HG02840 (cell line): ENCODE data around the gene EVI5.
"Not testable (repeated sequence)": the region's sequence is repeated elsewhere in the genome, so short reads cannot be mapped to it uniquely, and the experiment has no call there.

ENCODE experiments used
- ATAC-seq: cut with Tn5 transposase; IDR thresholded peaks from one replicate; pipeline ENCODE4 v1.9.1; 2021; ENCODE audit warnings: mild to moderate bottlenecking, moderate library complexity, moderate number of reproducible peaks; ENCODE audit not compliant: unreplicated experiment, low FRiP score

The EVI5 gene

DNA sequence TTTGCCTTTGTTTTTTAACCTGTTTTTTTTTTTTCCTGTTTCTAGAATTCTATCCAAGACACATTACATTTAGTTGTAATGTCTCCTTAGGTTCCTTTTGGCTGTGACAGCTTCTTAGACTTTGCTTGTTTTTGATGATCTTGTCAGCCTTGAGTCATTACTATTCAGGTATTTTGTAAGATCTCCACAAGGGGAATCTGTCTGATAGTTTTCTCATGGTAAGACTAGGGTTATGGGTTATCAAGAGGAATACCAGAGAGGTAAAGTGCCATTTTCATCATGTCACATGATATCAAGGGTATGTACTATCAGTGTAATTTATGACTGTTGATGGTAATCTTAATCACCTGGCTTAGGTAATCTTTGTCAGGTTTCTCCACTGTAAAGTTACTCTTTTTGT is 199.1 kb downstream of the EVI5 start:
- no peak for ATAC-seq

DNA sequence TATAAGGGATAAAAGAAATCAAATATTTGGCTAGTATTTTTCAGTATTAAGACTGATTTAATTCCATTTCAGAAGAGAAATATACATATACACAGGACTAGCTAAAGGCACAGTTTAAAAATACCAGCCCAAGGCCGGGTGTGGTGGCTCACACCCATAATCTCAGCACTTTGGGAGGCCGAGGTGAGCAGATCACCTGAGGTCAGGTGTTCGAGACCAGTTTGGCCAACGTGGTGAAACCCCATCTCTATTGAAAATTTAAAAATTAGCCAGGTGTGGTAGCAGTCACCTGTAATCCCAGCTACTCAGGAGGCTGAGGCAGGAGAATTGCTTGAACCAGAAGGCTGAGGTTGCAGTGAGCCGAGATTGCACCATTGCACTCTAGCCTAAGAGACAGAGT is 200.1 kb downstream of the EVI5 start:
- not testable (repeated sequence) for ATAC-seq

DNA sequence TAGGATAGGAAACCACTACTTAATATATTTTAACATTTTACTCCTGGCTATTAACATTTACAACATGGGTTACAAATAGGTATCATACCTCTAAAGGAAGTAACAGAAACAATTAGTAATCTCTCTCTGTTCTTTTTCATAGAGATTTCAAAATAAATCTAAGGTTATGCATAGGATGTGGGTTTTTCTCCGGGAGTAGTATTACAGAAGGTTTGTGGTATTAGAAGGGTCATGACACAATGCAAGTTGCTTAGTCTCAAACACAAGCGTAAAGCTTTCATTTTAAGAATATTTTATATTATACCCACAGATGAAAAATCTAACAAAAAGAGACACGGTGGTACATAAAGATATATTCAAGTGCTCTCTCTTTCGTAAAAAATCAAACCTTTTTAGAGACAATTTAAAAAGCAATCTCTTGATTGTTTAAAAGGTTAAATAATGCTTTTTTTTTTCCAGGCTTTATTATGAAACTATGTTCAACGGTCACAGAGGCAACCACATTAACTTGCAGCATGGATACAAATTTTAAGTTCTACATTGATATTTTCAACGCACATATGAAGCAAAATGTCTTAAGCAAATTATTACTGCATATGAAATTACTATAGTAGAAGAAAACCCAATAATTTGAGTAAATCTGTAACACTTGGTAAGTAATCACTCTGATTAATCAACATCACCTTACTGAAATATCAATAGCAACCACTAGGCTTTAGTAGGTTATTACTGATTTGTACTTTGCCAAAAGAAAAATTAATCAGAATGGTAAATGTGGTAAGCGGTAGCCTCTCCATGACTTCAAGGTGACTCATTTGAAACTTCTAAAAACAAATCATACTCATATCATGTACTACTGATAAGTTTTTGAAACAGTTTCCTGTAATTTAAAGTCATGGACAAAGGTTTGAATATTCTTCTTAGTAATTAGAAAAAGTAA is 200.8 kb downstream of the EVI5 start:
- ATAC-seq, result peak; percentile 83

DNA sequence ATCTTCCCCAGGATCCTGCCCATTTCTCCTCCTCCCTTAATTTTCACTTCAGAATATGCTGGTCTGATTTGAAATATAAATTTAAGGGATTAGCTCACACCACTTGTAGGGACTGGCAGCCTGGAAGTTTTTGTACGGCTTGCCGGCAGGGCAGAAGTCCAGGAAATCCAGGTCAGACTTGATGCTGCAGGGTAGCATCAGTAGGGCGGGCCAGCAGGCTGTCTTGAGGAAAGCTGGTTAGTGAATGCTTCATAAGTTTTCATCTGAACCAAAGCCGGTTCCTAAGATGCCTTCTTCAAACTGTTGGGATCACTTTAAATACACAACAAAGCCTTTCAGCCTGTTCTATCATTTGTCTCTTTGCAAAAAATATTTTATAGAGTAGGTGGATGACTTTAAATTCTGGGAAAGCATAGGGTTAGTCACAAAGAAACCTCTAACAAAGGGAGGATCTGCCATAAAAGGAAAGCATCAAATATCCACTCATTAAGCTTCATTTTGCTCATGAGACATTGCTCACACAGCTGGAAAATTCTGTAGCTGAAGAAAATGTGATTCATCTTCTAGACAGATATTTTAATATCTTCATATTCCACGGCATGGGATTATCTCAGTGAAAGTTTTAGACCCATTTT is 207.5 kb downstream of the EVI5 start:
- no peak for ATAC-seq

DNA sequence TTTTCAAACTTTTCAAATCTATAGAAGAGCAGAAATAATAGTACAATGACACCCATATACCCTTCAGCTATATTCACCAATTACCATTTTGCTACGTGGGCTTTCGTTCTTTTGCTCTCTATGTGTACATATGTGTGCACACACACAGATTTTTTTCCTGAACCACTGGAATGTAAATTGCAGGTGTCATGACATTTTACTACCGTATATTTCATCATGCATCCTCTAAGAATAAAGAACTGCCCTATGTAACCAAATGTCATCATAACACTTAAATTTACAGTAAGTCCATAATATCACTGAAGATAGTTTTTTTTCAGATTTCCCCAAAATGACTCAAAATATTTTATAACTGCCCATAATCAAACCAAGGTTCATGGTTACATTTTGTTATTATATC is 209.8 kb downstream of the EVI5 start:
- ATAC-seq, result no peak

DNA sequence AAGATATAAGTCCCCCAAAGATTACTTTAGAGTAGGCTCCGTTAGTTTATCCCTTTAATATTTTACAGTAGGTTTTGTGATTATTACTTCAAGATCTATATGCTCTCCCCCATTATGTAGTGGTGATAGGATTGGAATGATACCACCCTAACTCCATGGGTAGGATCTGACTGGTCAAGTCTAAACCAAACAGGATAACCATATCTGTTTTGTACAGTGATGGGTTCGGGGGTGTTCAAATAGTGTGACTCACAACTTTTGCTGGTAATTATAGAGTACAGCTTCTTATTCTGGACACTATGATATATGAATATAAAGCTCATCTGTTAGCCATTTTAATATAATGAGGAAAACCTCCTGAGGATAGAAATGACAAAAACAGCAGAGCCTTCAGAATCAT is 212.4 kb downstream of the EVI5 start:
- no peak for ATAC-seq

DNA sequence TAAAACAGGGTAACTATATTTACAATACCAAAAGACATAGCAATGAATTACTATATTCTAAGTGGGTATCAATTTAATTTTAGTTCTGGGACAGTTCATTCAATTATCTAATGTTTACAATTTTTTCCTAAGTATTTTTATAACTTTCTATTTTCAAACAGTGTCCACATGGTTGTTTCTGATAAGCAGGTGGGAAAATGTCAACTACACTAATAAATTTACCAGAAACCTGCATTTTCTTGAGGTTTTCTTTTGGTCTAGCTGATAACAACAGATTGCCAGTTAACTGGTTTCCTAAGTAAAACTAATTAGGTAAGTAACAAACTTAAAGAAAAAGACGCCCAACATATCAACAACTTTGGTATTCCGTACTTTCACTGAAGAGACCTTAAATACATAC is 213.3 kb downstream of the EVI5 start:
- no peak for ATAC-seq

DNA sequence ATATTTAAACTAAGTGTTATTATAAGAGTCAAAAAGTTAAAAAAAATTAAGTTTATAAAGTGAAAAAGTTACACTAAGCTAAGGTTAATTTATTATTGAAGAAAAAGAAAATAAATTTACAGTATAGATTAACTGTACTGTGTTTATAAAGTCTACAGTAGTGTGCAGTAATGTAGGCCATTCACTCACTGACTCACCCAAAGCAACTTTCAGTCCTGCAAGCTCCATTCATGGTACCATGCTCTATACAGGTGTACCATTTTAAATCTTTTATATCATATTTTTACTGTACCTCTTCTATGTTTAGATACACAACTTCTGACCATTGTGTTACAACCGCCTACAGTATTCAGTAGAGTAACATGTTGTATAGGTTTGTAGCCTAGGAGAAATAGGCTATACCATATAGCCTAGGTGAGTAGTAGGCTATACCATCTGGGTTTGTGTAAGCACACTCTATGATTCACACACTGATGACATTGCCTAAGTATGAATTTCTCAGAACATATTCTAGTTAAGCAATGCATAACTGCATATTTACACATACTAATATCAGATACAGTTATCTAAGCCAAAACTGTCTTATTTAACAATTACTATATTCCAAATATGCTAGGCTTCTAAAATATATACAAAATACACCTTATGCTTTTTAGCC is 217.6 kb downstream of the EVI5 start:
- no peak for ATAC-seq

DNA sequence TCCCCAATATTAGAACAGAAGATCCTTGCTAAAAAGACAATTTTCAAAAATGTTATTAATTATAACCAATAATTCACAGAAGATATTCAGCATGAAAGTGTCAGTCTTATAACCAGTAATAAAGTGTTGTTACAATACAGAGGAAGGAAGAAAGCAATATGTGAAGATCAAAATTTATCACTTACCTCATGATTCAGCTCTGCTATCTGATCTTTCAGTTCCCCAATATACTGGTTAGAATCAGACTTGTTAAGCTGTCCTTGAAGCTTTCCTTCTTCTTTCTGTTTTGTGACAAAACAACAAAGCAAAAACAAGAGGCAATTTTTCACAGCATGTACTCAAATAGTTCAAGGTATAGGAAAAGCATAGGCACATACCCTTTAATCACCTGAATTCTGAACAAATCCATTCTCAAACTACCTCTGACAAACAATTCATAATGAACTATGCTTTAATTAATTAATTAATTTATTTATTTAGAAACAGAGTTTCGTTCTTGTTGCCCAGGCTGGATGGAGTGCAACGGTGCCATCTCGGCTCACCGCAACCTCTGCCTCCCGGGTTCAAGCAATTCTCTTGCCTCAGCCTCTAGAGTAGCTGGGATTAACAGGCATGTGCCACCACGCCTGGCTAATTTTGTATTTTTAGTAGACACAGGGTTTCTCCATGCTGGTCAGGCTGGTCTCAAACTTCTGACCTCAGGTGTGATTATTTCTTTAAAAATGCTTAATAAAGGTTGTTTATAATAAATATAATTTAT is 221.3 kb downstream of the EVI5 start:
- peak; percentile 81 for ATAC-seq

DNA sequence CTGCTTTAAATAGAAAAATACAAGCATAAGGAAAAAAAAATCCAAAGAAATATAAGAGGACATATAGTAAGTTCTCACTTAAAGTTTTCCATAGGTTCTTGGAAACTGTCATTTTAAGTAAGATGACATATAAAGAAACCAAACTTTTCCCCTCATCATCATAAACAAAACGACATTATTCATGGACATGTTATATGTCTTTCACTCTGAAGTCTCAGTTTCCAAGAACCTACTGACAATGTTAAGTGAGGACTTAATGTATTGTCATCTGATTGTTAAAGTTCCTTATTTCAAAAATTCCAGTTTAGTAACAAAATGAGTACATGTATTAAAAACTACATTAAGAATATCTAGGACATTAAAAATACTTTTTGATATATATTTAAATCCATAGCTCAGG is 228.6 kb downstream of the EVI5 start:
- no peak for ATAC-seq

DNA sequence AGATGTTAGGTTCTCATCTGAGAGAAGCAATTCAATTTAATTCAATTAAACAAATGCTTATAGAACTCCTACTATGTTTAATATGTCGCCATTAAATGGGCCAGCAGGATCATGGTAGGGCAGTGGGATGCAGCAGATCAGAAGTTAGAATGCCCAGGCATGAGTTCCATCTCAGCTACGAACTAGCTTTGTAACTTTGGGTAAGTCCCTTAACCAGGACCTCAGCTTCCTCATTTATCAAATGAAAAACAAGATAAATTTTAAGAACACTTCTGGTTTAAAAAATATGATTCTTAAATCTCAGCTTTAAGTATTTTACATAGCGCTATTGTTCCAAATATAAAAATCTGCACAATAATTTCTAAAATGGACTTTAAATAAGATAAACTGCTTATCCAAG is 230.7 kb downstream of the EVI5 start:
- no peak for ATAC-seq

DNA sequence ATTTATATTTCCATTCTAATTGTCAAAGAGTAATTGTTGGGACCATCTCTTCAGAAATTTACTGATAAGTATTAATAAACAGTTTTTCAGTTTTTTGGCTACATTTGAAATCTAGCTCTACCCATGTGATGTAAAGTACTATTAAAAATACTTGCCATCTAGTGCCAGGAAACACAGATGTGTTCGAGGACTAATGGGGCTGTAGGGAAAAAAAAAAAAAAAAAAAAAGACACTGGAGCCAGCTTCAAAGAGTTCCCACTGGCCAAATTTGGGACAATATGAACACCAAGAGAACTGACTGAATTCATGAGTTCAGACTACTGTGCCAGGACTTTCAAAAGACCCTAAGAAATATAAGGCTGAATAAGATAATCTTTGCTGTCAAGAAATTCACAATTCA is 233.0 kb downstream of the EVI5 start:
- no peak for ATAC-seq

DNA sequence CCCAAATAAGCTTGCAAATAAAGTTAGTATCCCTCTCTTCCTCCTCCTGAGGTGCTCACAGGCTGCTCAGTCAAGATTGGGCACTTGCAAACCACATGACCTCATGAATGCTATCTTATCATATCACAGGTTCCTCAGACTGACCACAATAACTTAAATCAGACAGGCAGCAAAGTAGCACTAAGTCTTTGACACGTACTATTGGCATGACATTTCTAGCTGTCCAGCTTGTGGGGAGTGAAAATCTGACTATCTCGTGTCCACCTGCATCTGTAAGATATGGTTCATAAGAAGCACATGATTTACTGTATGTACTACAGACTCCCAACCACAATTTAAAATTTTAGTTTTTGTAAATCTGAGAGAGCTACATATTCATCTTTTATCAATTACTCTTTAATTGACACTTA is 240.1 kb downstream of the EVI5 start:
- ATAC-seq, result no peak

DNA sequence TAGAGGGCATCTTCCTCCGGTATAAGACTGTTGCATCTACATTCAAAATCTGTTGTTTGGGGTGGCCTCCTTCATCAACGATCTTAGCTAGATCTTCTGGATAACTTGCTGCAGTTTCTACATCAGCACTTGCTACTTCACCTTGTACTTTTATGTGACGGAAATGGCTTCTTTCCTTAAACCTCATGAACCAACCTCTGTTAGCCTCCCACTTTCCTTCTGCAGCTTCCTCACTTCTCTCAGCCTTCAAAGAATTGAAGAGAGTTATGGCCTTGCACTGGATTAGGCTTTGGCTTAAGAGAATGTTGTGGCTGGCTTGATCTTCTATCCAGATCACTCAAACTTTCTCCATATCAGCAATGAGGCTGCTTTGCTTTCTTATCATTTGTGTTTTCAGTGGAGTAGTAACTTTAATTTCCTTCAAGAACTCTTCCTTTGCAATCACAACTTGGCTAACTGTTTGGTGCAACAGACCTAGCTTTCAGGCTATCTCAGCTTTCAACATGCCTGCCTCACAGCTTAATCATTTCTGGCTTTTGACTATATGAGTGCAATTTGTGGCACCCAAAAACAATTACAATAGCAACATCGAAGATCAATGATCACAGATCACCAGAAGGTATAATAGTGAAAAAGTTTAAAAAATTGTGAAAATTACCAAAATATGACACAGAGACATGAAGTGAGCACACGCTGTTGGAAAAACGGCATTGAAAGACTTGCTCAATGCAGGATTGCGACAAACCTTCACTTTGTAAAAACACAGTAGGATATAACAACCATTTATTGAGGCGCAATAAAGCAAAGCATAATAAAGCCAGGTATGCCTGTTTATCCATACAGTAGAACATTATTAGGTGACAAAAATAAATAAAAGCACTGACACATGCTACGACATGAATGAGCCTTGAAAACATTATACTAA is 241.5 kb downstream of the EVI5 start:
- ATAC-seq, result no peak

DNA sequence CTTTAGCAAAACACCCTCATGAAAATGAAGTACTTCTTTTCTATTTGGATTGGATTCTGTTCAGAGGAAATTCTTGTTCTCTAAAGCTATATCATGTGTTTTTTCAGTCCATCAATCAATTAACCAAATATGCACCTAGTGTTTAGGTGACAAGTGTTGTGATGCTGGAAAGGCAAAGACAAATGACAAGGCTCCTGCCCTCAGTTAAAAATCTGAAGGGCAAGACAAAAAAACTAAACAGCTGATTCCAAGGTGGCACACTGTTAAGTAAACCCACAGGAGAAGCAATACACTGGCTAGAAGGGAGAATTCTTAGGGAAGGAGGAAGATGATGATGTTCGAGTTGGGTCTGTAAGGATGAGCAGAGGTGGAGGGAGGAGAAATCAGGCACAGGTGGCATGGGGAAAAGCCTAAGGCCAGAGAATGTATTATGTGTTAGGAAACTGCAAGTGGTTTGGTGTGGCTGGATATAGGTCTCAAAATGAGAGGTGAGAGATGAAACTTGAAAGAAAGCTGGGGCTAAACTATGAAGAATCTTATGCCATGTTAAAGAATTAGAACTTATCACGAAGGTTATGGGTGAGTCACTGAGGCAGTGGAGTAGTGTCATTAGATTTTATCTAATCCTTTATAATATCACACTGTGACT is 246.4 kb downstream of the EVI5 start:
- peak; percentile 59 for ATAC-seq

DNA sequence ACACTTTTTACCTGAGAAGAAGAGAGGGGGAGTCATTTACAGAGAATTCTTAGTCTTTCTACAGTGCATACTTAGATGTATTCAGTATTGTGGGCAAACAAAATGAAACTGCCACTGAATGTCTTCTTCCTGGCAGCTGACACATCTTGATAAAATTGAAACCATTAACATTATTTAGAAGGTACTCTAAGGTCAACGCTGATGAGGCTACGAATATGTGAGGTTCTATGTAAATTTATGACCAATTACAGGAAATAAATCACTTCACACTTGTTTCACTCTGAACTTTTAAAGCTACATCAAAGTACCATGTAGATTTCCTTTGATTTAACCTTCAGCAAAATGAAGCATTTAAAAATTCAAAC is 246.9 kb downstream of the EVI5 start:
- ATAC-seq, result peak; percentile 54

DNA sequence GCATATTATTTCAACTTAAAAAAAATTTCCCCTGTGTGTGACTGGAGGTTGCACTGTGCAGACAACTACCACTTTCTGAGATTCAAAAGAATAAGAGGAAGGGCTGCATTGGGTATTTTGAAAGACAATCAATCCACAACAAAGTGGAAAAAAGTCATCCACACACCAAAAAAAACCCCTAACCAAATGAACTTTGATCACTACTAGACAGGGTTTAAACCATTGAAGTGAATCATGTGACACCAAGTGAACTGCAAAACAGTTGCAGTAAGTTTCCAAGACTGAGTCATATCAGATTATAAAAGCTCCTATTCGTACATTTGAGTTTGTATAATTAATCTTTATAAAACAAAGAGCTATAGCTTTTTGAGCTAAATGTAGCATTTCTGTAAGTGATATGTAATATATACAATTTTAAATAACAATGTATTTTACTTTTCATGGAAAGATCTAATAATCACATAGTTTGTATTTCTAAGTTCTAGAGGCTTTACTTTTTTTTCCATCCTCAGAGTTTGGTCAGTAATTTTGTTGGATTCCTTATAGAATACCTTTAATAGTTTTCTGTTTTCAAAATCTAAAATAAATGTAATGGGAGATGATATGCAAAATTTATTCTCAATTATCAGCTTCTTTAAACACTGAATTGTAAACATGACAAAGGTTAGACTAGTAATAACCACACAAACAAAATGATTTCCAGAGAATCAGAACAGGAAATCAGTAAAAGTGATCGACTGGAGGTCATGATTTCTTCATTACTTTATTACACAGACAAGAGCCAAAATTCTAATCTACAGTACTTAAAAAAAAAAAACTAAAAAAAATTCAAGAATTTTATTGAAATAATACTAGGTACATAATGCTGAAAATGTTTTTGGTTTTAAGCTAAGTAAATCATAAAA is 247.7 kb downstream of the EVI5 start:
- ATAC-seq, result peak; percentile 62
